Measurements from ENCODE around the gene FDXR. TPM values are rescaled to one million over a fixed set of nuclear protein-coding genes. Genes with fewer than 3 reads are reported as not detected.

FDXR gene
- polyA plus RNA-seq, 3 donors, result 2.5 to 7.3 (median 6.2) TPM

DNA sequence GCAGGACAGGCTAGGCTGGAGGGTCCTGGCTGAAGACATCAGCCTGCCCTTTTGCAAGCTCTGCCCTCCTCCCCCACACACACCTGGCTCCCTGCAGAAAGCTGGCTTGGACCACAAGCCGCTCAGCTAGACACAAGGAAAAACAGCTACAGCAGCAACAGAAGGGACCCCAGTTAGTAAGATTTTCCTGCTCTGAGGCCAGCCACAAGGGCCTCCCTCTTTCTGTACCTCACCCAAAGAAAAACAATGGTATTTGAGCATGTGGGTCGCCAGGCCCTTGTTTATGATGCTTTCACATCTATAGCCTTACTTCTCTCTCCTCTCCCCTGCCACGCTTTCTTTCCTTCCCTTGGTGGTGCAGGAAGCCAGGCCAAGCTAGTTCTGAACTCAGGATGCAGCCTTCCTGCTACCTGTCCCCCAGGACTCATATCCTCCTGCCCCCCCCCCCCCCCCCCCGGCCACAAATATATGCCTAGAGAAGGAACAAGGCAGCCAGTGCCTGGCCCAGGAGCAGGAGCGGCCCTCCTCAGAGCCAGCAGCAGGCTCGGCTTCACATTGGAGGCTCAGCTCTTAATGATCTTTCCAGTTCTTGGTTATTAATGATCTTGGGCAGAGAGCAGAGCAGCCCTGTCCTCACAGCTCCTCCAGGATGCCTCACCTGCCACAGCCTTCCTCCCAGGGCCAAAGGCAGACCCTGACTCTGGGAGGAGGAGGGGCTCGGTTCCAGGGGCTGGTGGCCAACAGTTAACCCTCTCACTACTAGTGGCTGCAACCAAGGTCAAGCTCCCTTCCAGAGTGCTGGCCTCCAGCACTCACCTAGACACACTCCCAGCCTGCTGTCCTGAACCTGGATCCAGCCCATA lies 32.6 kb downstream of the FDXR start:
- WGBS (ENCODE audit: insufficient coverage), result 100% methylated on average over 1 of the region's 7 CpGs

DNA sequence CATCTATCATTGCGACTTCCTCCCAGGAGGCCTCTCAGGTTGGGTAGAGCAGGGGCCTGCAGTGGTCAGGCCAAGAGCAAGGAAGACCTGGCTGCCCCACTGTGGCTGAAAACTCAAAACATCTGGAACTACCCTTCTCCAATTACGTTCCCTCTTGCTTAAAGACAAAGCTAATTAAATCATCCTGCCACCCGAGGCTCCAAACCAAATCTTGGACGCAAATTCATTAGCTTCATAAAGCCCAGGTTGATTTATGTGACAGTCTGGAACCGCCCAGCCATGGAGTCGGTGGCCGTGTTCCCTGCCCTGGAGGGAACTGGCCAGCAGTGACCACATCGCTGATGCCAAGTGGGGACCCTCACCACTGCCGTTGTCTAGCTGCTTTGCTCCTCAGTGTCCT lies 34.5 kb downstream of the FDXR start:
- WGBS (ENCODE audit: insufficient coverage), result 99% methylated on average over 9 of the region's 9 CpGs
- Histone ChIP-seq H3K9ac (ENCODE audit: insufficient read depth, low read length, poor library complexity, severe bottlenecking) (no peak overlapping the region), H2AFZ (ENCODE audit: insufficient read depth, low read depth, low read length, poor library complexity, severe bottlenecking) (no peak overlapping the region), H3K4me2 (replicated peaks; ENCODE audit: extremely low read depth, low read length, poor library complexity, severe bottlenecking) (no peak overlapping the region), H3K9me3 (replicated peaks in 1 of 2; ENCODE audit: control insufficient read depth in 1 of 2, insufficient read depth in 1 of 2, low read length in 2 of 2) (no peaks in the 10 kb centered on the region), H4K20me1 (ENCODE audit: insufficient read depth, low read length) (peaks cover 5% of the 10 kb centered on the region), H3K27me3 (ENCODE audit: control insufficient read depth in 2 of 2, insufficient read depth in 2 of 2, low read length in 2 of 2) (no peaks in the 10 kb centered on the region), H3K4me1 (ENCODE audit: control insufficient read depth in 1 of 2, insufficient read depth in 2 of 2, low read length in 2 of 2) (peaks cover 36 to 49% of the 10 kb centered on the region in 2 donors), H3K36me3 (replicated peaks in 1 of 2; ENCODE audit: control insufficient read depth in 1 of 2, insufficient read depth in 2 of 2, low read length in 2 of 2) (peaks cover 41 to 52% of the 10 kb centered on the region in 2 donors), H3K27ac (ENCODE audit: low read depth in 1 of 2, low read length in 2 of 2) (no peak overlapping the region), H3K79me2 (ENCODE audit: insufficient read depth, low read length) (no peaks in the 10 kb centered on the region), H3K4me3 (replicated peaks in 1 of 3; ENCODE audit: low read depth in 2 of 3, low read length in 3 of 3) (no peak overlapping the region)
- H3K4me3 Mint-ChIP-seq, result no peak overlapping the region
- TF ChIP-seq, protein P1, sequence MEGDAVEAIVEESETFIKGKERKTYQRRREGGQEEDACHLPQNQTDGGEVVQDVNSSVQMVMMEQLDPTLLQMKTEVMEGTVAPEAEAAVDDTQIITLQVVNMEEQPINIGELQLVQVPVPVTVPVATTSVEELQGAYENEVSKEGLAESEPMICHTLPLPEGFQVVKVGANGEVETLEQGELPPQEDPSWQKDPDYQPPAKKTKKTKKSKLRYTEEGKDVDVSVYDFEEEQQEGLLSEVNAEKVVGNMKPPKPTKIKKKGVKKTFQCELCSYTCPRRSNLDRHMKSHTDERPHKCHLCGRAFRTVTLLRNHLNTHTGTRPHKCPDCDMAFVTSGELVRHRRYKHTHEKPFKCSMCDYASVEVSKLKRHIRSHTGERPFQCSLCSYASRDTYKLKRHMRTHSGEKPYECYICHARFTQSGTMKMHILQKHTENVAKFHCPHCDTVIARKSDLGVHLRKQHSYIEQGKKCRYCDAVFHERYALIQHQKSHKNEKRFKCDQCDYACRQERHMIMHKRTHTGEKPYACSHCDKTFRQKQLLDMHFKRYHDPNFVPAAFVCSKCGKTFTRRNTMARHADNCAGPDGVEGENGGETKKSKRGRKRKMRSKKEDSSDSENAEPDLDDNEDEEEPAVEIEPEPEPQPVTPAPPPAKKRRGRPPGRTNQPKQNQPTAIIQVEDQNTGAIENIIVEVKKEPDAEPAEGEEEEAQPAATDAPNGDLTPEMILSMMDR (IDR thresholded peaks at IDR 0.05), result no peak
- H3K9me3 Mint-ChIP-seq, result no peaks in the 10 kb centered on the region
- peaks cover 41 to 55% of the 10 kb centered on the region in 2 donors for H3K36me3 Mint-ChIP-seq
- intact Hi-C loops (cut with micrococcal nuclease), result no loop called here
- H3K27ac Mint-ChIP-seq, result peak overlapping the region in 1 of 7 donors; percentile 21
- peaks cover 38% of the 10 kb centered on the region for H3K4me1 Mint-ChIP-seq
- DNase-seq, result no peak
- peaks cover 0 to 6% (median 3%) of the 10 kb centered on the region in 3 donors for H3K27me3 Mint-ChIP-seq (ENCODE audit: low read depth in 3 of 3)

More for the DNA sequence above, 32.6 kb downstream of the FDXR start:
- TF ChIP-seq, protein P1 (IDR thresholded peaks at IDR 0.05), result no peak
- Mint-ChIP-seq H3K27ac (peak overlapping the region in 6 of 7 donors; percentile 21 to 92 (median 83)), H3K27me3 (ENCODE audit: low read depth in 3 of 3) (peaks cover 7 to 18% (median 16%) of the 10 kb centered on the region in 3 donors), H3K4me3 (peak overlapping the region; percentile 31 to 73), H3K9me3 (peaks cover 0 to 3% (median 0%) of the 10 kb centered on the region in 7 donors), H3K36me3 (peaks cover 43 to 50% of the 10 kb centered on the region in 2 donors), H3K4me1 (peaks cover 27% of the 10 kb centered on the region)
- Histone ChIP-seq H3K9me3 (replicated peaks in 1 of 2; ENCODE audit: control insufficient read depth in 1 of 2, insufficient read depth in 1 of 2, low read length in 2 of 2) (no peaks in the 10 kb centered on the region), H3K4me3 (replicated peaks in 1 of 3; ENCODE audit: low read depth in 2 of 3, low read length in 3 of 3) (peak overlapping the region in 1 of 3 experiments; percentile 68), H2AFZ (ENCODE audit: insufficient read depth, low read depth, low read length, poor library complexity, severe bottlenecking) (peak overlapping the region; percentile 36), H4K20me1 (ENCODE audit: insufficient read depth, low read length) (peaks cover 3% of the 10 kb centered on the region), H3K4me1 (ENCODE audit: control insufficient read depth in 1 of 2, insufficient read depth in 2 of 2, low read length in 2 of 2) (peaks cover 23 to 38% of the 10 kb centered on the region in 2 donors), H3K27ac (ENCODE audit: low read depth in 1 of 2, low read length in 2 of 2) (peak overlapping the region; percentile 26 to 45), H3K79me2 (ENCODE audit: insufficient read depth, low read length) (no peaks in the 10 kb centered on the region), H3K27me3 (ENCODE audit: control insufficient read depth in 2 of 2, insufficient read depth in 2 of 2, low read length in 2 of 2) (peaks cover 0 to 10% of the 10 kb centered on the region in 2 donors), H3K4me2 (replicated peaks; ENCODE audit: extremely low read depth, low read length, poor library complexity, severe bottlenecking) (peak overlapping the region; percentile 81), H3K36me3 (replicated peaks in 1 of 2; ENCODE audit: control insufficient read depth in 1 of 2, insufficient read depth in 2 of 2, low read length in 2 of 2) (peaks cover 36 to 45% of the 10 kb centered on the region in 2 donors), H3K9ac (ENCODE audit: insufficient read depth, low read length, poor library complexity, severe bottlenecking) (no peak overlapping the region)
- DNase-seq, result no peak
- intact Hi-C loops (cut with micrococcal nuclease), result no loop called here
